NCI-H1417 (cell line): ENCODE measurements around the gene JAZF1.
"Not testable (repeated sequence)": the region's sequence is repeated elsewhere in the genome, so short reads cannot be mapped to it uniquely, and the experiment has no call there.

Source experiments
- DNase-seq, 3 experiments: peaks; one replicate each; lab custom pipeline; 2025; lab: John Stamatoyannopoulos, UW

The JAZF1 gene

DNA sequence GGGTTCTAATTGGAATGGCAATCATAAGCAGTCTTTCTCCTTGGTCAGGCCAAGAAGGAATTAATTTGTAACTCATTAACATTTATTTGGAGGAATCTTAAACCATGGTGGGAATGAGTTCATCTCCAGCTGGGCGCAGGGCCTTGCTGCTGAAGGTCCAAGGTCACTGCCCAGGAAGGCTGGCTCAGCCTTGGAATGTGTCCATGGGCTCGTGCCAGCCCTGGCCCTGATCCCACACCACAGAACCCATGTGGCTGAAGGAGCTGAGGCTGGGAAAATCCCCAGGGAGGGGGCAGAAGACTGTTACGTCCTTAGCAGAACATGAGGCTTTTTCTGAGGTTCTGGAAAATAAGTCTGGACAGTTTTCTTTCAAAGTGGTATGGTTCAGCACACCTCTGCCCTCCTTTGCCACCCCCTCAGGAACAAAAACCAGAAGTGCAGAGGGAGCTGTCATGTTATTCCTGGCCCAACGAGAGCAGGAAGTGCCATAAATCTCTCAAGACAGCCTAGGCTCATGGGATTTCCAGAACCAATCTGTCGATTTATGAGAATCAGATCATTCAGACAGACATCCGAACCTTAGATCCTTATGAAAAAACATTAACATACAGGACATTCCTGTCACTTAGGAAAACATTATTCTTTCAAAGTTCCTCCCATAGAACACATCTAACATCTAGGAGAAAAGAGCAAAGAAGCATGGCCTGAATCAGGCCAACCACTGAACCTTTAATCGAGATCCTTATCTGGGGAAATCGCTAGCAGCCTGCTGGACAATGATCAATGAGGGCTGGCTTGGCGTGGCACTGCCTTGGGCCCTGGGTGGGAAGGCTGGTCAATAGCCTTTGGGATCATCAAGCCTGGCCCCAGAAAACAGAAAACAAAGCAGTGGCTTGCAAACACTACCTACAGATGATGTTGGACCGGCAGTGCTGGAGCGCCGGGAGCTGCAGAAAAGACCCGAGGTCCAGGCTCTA lies 306.3 kb downstream of the JAZF1 start:
- DNase-seq = no peak

DNA sequence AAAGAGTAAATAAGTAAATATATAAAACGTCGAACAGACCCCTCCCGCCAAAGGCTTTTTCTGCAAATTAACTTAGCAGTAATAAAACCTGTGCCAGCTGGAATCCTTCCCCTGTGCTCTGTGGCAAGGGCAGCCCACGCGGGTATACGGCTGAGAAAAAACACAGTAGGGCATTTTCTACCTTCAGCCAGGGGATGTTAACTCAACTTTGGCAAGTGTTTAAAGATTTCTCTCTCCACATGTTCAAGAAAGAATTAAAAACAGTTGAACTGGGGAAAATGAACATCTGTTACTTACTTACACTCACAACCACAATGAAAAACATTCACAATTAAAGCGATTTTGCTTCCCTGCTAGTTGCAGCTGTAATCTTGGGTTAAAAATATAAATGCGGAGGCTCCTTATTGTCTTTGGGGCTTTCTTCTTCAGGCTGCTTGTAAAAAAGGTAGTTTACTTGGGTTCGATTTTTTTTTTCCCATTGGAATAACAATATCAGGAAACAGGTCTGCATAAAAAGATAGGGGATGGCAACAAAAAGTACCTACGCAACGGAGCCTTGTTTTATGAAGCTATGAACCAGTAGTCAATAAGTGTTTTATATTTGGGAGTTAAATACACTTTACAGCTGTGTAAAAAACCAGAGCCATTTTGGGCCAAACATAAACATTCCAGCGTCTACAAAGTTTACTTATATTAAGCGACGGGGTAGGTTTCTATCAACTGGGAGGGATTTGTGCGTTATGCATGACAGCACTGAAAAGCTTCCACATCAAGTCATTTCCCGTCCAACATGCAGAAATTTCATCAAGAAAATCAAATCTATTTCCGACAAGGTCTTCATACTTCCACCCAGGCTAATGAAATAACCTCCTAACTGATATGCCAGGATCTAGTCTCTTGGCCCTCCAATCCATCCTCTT lies 308.0 kb downstream of the JAZF1 start:
- DNase-seq = no peak

DNA sequence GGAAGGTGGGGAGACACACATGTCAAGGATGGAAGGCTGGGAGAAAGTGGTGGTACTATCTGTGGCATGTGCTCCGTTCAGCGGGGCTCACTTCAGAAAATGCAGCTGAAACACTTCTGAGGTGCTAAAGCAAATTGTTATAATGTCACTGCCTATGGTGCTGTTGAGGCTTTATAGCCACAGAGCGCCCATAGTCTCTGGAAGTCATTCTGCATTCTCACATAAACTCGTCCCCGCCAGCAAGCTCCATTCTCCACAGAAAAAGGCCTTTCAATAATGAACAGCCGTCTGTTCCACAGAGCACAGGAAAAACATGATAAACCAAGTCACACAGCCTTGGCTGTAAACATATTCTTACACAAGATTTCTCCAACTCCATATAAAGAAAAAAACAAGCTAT lies 308.7 kb downstream of the JAZF1 start:
- no peak for DNase-seq

DNA sequence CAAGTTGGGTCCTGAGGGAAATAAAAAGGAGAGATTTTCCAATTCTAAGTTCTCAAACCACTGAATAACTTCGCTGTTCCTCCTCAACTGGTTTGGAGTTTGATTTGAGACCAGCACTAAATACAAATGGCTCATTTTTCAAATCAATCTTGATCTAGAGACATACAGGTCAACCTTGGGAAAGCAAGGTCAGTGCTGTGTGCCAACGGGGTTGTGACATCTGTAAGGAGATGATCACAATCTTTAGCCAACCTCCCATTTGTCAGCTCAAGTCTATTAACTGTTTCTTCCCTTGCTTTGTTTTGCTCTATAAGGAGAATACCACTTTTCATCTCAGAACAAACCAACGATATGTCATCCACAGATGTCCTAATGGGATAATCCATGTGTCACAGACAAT lies 309.5 kb downstream of the JAZF1 start:
- DNase-seq = no peak

DNA sequence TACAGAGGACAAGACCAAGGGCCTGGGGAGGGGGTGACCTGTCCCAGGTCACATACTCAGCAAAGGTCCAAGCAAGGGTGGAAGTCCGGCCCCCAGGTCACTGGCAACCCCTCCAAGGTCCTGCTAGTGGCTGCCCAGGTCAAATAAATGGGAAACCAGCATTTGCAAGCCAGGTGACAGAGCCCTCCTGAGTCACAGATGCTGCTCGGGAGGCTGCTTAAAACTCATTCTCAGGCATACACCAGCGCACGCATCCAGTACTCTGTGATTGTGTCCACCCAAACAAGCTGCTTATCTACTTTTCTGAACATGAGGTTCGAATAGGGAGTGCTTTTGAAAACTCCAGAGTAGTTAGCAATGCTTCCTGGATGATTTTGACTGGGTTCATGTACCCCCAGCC lies 310.0 kb downstream of the JAZF1 start:
- no peak for DNase-seq

DNA sequence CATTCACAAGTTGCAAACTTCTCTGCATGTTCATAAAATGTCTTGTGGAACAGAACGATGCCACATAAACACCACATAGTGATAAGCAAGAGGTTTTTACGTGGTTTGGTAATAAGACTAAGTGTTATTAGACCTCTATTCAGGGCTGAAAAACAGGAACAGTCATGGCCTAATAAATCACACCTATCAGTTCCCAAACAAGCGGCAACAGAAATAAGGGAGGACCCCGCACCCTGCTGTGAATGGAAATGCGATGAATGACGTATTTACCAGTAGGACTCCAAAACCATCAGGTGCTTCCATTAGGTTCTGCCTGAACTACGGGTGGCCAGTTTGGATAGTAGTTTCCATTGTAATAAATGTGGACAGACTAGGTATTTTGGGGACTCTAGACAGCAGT lies 311.5 kb downstream of the JAZF1 start:
- peak in 1 of 3 experiments; percentile 21 for DNase-seq

DNA sequence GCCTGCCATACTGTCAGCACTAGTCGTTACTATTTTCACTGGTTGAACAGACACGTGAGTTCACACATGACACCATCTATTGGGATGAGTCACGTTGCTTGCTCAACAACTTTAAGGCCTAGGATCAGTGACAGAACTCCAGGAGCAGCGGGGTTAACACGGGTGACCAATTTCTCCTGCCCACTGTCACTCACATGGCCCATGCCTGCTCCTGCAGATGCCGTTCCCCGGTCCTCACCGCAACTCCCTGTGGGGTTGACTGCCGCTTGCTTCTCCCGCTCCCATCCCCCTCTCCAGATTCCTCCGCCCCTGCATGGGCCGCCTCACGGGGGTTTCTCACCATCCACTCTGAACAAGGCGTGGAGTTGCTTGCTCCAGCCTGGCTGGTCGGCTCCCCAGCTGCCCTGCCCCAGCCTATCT lies 312.5 kb downstream of the JAZF1 start:
- no peak for DNase-seq

DNA sequence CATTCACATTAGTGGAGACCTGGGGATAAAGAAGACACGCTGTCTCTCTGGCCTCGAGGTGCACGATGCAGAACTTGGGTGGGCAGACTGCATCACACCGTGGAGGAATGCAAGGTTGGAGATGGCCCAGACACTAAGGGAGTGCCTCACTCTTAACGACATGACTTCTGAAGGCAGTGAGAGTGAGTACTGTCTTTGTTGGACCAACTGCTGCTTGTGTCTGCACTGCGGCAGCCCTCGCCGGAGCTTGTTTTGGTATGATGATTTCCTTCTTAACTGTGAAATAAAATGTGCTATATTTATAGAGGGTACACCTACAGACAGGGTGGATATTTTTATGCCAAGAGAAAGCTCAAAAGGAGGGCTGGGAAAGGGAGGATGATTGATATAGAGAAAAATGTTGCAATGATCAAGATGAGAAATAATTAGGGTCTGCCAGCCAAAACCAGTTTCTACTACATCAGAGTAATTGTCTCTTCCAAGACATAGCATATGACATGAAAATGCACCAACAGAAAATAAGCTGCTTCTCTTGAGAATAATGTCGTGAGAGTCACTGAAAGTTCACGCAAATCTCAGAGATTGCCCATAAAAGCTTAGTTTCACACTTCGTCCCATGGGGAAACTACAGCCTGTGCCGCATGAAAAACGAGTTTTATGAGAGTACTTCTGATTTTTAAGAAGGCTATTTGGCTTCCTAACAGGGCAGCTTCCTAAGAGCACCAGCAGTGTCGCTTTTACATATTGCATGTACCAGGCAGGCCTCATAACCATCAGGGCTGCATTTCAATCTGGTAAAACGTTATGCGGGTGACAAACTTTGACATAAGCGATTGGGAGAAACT lies 313.5 kb downstream of the JAZF1 start:
- DNase-seq = no peak

DNA sequence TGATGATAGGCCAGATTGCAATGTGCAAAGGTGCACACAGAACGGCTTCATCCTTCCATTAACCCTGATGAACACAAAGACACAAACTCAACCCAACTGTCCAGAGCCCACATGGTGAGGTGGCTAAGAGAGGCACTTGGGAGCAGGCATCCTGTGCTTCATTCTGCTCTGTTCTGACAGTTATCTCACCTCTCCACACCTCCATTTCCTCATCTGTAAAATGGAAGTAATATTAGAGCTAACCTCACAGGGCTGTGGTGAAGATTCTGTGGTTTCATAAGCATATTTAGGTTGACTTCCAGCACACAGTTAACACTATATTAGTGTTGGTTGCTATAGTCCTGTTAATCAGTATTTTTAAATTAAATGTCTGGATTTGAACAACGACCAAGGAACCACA lies 314.3 kb downstream of the JAZF1 start:
- no peak for DNase-seq

DNA sequence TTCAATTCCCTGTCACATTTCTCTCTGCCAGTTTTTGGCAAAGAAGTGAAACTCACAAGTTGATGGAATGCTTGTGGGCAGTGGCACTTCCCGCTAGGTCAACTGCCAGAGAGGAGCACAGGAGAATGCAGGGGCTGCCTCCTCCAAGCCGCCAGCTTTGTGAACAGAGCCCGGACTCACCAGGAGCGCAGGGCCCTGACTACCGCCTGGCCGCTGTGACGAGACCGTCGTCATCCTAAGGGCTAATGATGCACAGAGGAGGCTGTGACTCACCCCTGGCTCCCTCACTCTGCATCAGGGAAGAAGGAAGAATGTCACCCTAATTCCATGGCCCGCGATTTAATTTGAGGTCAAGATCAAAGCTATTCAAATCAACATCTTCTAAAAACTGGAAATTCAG lies 316.7 kb downstream of the JAZF1 start:
- no peak for DNase-seq

DNA sequence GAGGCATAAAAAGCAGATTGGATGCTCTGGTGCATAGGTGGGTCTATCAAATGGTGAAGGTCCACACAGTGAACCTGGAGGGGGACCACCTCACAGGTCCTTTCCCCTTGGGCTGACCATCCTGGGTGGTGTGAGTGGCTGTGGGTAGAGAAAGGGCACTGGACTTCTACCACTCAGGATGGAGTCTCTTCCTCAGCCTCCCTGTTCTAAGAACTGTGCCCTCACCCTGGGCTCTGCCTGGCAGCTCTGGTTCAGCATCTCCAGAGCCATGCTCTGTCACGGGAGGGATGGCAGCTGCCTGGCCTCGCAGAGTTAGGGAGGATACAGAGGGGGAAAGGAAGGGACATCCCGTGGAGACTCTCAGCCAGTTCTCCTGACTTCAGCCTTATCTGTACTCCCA lies 318.8 kb downstream of the JAZF1 start:
- no peak for DNase-seq

DNA sequence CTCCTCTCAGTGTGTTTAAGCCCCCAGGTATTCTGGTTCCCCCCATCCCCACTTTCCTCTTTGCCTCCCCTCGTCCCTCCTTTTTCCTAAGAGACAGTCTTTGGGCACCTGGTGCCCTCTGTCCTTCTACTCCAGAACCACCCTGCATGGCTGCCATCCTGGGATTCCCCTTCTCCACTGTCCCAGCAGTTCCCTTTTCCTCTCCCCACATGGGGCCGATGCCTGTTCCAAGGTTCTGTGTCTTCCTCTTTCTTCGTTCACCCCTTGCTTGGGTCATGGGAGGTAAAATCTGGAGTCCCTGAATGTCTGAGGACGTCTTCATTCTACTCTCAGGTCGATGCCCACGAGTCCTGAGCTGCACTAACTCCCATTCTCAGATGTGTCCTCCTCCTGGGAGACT lies 319.8 kb downstream of the JAZF1 start:
- no peak for DNase-seq

DNA sequence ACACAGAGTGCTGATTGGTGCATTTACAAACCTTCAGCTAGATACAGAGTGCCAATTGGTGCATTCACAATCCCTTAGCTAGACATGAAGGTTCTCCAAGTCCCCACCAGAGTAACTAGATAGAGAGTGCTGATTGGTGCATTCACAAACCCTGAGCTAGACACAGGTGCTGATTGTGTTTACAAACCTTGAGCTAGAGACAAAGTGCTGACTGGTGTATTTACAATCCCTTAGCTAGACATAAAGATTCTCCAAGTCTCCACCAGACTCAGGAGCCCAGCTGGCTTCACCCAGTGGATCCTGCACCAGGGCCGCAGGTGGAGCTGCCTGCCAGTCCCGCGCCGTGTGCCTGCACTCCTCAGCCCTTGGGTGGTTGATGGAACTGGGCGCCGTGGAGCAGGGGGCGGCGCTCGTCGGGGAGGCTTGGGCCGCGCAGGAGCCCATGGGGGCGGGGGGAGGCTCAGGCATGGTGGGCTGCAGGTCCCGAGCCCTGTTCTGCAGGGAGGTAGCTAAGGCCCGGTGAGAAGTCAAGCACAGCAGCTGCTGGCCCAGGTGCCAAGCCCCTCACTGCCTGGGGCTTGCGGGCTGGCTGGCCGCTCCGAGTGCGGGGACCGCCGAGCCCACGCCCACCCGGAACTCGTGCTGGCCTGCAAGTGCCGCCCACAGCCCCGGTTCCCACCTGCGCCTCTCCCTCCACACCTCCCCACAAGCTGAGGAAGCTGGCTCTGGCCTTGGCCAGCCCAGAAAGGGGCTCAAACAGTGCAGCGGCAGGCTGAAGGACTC lies 323.7 kb downstream of the JAZF1 start:
- DNase-seq = not testable (repeated sequence)

DNA sequence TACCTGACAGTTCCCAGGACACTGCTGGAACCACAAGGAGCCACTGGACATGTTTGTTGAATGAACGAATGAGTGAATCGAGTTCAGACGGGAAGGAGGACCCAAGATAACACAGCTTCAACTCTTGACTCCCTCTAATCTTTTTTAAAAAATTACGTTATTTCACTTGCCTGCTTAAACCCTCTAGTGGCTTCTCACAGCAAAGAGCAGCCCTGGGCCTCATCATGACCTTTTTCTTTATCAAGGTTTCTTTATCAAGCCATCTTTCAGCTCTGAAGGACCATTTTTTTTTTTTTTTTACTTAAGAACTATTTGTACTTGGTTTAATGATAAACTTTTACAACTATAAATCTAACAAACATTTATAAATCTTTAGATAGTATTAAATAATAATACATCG lies 330.1 kb downstream of the JAZF1 start:
- DNase-seq = no peak

DNA sequence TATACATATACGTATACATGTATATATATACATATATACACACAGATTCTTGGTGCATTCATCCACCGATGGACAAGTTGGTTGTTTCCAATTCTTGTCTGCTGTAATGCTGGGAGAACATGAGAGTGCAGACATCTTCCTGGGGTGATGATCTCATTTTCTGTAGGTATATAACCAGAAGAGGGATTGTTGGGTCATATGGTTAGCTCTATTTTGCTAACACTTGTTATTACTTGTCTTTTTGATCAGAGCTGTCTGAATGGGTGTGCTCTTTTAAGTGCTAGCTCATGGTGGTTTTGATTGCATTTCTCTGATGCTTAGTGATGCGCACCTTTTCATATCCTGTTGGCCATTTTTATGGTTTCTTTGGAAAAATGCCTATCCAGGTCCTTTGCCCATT lies 334.2 kb downstream of the JAZF1 start:
- no peak for DNase-seq

DNA sequence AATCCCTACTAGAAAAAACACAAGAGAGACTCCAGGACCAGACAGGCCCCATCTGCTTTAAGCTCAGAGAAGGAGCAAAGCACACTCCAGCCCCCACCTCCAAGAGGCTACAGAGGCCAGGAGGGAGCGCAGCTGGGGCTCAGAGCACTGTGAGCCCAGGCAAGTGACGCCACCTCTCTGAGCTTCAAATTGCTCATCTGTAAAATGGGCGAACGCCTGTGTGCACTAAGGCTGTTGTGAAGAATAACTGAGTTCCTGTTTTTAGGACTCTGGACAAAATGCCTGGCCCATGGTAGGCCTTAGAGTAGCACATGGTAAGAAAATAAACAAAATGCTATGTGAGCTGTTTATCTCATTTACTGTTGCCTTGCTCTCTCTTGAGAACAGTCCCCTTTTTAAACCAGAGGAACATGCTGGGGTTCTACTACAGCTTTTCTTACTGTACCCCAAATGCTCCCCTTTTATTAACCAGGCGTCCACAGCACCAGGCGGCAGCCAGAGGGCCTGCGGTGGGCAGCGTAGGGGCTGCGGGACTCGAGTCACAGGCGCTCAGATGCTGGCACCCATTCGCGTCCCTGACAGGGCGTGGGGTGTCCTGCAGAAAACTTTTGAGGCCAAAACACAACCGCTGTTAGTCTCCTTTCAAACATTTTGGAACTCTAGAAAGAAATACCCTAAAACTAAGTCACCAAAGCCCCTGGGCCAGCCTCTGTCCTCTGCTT lies 336.9 kb downstream of the JAZF1 start:
- DNase-seq = no peak

DNA sequence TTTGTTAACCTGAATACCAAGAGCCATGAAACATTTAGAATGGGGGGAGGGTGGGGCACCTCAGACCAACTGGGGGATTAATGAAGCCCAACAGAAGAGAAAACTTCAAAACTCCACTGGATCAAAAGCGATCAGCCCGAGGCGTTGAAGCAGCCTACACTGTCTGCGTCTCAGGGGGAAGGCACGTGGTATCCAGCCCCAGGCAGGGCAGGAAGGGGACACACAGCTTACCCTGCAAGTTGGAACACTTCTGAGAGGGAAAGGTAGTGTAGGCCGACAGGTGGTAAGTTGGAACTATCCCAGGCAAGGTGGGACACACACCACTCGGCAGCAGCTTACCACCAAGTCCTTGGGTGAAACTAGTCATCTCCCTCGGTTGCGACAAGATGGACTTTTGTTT lies 337.7 kb downstream of the JAZF1 start:
- no peak for DNase-seq

DNA sequence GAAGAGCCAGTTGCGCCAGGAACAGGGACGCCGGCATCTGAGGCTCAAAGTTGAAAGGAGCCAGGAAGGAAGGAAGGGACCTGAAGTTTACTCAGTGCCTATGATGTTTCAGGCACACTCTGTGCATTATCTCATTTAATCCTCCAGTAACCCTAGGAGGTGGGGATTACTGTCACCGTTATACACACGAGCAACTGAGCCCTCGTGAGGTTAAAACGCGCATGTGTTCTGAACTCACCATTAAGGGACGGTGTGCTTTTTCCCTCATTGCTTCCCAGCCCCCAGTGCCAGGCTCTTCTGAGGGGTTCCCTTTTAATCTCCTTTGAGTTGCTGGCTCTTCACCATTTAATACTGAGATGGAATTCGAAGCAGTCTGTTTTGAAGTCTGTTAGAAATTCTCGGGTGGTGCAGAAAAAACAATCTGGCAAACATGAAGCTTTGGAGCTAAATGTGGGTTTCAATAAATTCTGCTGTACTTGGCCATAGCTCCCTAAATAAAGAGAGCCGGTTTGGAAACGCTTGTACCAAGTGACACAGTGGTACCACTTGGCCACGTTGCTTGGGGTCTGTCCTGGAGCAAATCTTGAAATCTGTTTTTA lies 338.4 kb downstream of the JAZF1 start:
- no peak for DNase-seq

DNA sequence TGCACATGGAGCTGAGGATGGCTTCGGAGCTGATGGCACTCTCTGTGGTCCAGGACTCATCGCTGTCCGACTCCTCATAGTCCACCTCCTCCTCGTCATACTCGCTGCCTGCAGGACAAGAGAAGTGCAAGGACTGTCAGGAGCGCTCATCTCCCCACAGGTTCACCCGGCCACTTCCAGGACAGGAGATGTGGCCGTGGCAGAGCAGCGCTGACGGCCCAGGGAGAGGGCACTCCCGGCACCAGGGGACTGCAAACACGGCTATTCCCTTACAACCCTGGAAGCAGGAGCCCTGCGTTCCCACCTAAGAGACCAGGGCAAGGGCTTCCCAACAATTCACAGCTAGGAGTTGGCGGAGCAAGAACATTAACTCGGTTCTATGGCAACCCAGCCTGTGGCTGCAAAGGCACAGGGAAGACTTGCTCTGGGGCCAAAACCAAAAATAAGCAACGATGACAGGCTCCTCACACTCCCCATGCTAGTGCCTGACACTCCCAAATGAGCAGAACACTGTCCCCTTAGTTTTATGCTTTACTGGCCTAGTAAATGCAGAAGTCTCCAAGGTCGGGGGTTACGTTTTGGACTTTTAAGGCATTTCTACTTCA lies 339.7 kb downstream of the JAZF1 start:
- no peak for DNase-seq

DNA sequence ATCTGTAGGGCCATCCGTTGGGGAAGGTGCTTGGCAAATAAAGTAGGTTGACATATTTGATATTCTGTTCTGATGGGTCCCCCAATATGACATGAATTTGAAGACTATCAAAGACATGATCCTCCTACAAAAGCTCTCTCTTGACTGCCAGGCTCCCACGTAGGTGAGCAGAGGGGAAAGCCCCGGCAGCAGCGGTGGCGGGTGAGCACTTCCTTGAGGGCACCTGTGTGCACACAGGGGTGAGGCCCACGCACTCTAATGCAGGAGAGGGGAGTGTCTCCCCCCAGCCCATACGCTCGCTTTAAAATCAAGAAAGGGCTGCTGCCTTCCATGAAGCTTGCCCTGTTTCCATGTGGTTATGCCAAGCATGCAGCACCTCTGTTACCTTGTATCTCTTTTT lies 340.3 kb downstream of the JAZF1 start:
- DNase-seq = no peak
